HG02763 (cell line): ENCODE measurements around the gene UBTD1.

ENCODE experiments used
- ATAC-seq: cut with Tn5 transposase; IDR thresholded peaks from one replicate; pipeline ENCODE4 v1.9.1; 2021; ENCODE audit warnings: mild to moderate bottlenecking, moderate library complexity; ENCODE audit not compliant: unreplicated experiment

The UBTD1 gene

DNA sequence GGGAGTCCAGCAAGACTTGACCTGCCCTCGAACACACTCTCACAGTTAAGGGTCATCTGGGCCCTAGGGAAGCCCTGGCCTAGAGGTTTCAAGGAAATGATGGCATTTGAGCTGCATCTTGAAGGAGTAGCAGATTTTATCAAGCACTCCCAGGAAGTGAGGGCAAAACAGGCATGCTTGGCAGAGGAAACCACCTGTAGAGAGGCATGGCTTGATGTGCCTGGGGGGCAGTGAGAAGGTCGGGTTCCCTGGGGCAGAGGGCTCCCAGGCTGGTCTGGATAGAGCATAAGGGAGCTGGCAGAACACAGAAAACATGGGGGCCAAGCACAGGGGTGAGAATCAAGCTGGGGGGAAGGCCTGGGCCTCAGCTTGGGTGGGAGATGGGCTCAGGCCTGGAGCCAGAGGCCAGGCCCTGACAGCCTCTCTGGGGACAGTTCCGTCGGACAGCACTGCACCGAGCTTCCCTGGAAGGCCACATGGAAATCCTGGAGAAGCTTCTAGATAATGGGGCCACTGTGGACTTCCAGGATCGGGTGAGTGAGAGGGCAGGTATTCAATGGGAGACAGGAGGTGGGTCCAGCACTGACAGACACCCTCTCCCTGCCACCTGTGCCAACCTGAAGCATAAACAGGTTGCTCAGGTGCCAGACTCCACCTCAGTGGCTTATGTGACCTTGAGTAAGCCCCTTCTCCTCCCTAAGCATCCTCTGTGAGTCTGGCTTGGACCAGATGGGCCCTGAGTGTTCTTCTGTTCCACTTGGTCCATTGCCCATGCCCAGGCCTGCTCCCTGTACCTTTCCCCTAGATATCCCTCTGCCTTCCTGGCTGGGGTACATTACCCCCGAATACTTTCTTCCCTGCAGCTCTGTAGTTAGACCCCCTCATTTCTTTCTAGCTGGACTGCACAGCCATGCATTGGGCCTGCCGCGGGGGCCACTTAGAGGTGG, 82.0 kb downstream of the UBTD1 start:
- no peak for ATAC-seq

GRCh38 chr10:97582169-97582568, 83.4 kb downstream of the UBTD1 start:
- no peak for ATAC-seq

GRCh38 chr10:97583476-97583875, 84.8 kb downstream of the UBTD1 start:
- ATAC-seq = no peak

DNA sequence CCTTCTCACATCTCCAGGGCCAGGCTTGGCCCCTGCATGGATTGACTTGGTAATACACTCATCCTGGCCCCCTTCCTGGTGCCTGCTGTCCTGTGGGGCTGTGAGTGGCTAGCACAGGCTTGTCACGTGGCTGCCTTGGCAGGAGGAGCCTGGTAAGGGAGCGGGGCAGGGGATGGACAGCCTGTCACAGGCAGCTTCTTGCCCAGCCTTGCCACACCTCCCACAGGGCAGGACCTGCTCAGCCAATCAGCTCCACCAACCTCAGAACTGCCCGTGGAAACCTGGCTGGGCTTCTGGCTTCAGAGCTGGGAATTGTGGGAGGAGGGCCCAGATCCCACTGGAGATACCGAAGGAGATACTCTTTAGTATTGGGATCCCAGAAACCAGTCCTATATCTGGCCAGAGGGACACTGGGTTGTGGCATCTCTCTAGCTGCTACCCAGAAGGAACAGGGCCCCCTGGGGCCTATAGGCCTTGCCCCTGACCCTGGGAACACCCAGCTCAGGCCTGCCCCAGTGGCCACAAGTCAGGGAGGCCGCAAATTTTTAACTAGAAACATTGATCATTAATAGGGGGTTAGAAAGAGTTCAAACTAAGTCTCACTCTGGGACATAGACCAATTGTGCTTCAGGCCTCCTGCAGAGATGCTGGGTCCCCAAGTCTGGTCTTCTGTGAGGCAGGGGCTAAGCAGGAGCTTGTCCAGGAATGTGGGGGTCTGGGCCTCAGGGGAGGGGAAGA, 85.5 kb downstream of the UBTD1 start, which contains the start of gene HOGA1:
HOGA1 (plus strand) TSS at position 330 of the 738 bp plus-strand sequence; CDS start at position 645, 315 bp downstream.
- ATAC-seq = no peak

GRCh38 chr10:97584798-97585438, 86.2 kb downstream of the UBTD1 start:
- ATAC-seq = no peak

DNA sequence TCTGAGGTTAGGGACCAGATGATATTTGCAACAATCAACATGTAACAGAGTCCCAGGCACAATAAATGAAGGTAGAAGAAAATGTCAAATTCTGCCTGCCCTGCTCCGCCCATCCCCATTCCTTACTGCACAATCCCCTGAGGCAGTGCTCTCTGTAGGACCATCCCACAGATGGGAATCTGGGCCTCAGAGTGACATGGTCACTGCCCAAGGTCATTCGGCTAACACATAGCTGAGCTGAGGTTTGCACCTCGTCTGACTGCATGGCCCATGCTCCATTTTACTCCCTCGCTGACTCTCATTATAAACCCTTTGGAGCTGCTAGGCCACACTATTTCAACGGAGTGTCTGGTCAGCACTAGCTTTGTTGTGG, 86.7 kb downstream of the UBTD1 start:
- ATAC-seq = no peak

GRCh38 chr10:97587183-97587582, 88.5 kb downstream of the UBTD1 start:
- no peak for ATAC-seq

- no peak for ATAC-seq
These were observed 90.8 kb downstream of the UBTD1 start, which contains the start of gene C10orf62 for GRCh38 chr10:97589479-97589878. Gene C10orf62 (plus strand): TSS chr10:97589721. CDS start chr10:97589898, 177 bp downstream.

DNA sequence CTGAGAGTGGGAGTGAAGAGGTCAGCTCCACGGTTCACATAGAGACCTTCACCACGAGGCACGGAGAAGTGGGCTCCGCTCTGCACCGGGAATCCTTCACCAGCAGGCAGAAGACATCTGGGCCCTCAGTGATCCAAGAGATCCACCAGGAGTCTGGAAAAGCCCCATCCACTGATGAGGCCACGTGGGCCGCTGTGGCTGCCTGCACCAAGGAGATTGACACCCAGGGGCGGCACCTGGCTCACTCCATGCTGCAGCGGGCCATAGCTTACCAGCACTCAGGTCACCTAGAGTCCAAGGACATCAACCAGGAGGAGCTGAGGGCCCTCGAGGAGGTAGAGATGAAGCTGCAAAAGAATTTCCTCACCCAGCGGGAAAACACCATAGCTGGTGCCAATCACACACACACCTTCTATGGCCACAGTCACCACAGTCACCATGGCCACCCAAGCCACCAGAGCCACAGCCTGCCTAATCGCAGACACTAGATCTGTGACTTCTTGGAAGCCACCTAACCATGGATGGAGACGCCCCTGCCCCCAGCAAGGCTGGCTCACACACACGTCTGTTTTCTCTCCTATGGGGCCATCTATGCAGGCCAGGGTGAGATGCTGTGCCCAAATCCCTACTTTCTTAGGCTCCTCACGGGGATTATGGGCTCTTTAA, 91.5 kb downstream of the UBTD1 start:
- no peak for ATAC-seq

GRCh38 chr10:97590748-97591495, 92.2 kb downstream of the UBTD1 start:
- no peak for ATAC-seq

DNA sequence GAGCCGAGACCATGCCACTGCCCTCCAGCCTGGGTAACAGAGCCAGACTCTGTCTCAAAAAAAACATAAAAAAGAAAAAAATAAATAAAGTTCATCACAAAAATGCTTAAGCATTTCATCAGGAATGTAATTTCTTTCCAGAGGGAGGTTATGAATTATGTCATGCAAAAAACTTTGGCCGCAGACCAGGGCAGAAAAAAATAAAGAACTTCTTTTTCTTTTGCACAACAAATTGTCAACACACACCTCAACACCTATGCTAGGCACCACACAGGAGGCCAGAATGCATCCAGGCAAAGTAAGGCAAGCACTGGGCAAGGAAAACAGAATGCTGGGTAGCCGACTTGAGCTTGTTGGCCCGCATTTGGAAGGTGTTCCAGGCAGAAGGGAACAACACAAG, 94.7 kb downstream of the UBTD1 start:
- ATAC-seq = no peak

GRCh38 chr10:97596101-97597082, 97.7 kb downstream of the UBTD1 start:
- ATAC-seq = no peak

GRCh38 chr10:97597778-97598177, 99.1 kb downstream of the UBTD1 start:
- no peak for ATAC-seq

GRCh38 chr10:97598407-97599271, 99.9 kb downstream of the UBTD1 start:
- ATAC-seq = no peak

DNA sequence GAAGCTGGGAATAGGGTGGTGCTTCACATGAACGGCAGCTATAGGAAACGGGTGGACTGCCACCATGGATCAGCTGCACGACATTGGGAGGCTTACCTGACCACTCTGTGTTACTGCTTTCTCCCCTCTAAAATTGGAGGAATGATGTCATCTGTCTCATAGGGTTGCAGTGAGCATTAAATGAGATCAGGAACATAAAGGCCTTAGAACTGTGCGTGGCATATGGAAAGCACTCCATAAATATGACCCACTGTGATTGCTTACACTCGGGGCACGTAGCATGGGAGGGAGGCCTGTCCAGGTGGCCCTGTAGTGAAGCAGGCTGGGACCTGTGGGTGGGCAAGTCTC, 100.5 kb downstream of the UBTD1 start:
- ATAC-seq = no peak

DNA sequence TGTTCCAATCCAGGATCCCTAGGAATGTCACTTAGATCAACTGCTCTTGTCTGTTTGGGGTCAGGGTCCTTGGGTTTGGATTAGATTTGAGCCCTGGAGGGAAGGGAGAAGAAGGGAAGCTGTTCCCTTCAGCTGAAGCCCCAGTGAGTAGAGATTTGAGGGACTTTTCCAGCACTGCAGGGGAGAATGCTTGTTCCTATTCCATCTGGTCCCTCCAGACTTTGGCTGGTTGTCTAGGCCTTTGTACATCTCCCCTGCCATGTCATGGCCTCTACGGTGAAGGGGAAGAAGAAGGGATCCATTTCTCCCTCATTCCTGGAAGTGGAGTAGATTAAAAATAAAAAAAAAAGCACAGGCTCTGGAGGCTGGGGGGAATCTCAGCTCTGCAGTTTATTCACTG, 101.9 kb downstream of the UBTD1 start:
- ATAC-seq = no peak

- ATAC-seq = no peak
These were observed 102.8 kb downstream of the UBTD1 start for GRCh38 chr10:97601268-97602215.
